IPS-15b (cell line): ENCODE results near the gene NT5C3B.
A peak's percentile ranks its signal among the peaks of the same experiment; 100 is the strongest.
"Not testable (repeated sequence)": the region's sequence is repeated elsewhere in the genome, so short reads cannot be mapped to it uniquely, and the experiment has no call there.

Experiments
- H3K27me3 ChIP-seq: one replicate; pipeline ENCODE4 v1.6.1; 2013; ENCODE audit warnings: low read length; ENCODE audit not compliant: control insufficient read depth, insufficient read depth
- H3K36me3 ChIP-seq: one replicate; pipeline ENCODE4 v1.6.1; 2013; ENCODE audit warnings: low read length; ENCODE audit not compliant: control insufficient read depth, insufficient read depth
- H3K4me1 ChIP-seq: one replicate; pipeline ENCODE4 v1.6.1; 2013; ENCODE audit warnings: mild to moderate bottlenecking, low read length; ENCODE audit not compliant: control insufficient read depth, insufficient read depth
- H3K4me3 ChIP-seq: one replicate; pipeline ENCODE4 v1.5.1; 2013; ENCODE audit warnings: low read depth, low read length
- H3K9ac ChIP-seq: one replicate; pipeline ENCODE4 v1.6.1; 2013; ENCODE audit warnings: low read depth, mild to moderate bottlenecking, low read length
- H3K9me3 ChIP-seq: one replicate; pipeline ENCODE4 v1.6.1; 2013; ENCODE audit warnings: mild to moderate bottlenecking, low read length; ENCODE audit not compliant: control insufficient read depth, insufficient read depth

Gene NT5C3B

DNA sequence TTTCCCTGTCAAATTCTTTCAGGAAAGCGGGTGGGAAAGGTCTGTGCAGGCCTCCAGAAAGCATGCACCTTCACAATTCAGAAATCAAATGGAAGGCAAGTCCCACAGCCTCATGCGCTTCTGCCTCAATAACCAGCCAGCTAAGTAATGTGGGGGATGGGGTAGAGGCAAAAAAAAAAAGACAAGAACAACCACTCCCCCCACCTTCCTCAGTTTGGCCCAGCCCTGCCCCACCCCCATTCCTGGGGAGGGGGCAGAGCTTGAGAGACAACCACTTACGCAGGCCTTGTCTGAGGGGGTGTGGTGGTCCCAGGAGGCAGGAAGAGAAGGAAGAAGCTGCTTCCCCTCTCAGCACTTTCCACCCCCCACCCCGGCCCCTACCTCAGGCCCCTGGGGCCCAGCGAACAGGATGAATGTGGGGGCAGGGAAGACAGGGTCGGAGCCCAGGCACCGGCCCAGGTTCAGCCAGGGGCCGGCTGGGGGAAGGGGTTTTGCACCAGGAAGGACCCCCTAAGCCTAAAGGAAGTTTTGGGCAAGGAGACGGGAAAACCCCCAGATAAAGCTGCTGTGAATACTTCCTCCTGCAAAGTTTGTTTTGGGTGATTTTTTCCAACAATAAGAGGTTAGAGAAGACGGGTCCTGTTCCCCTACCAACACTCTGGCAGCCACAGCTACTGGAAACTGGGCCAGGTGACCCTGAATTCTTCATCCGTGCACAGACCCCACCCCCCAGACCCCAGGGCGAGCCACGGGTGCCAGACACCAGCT is 50.8 kb downstream of the NT5C3B start:
- H3K27me3 ChIP-seq, result peaks cover 11% of the 10 kb centered on the region
- peaks cover 15% of the 10 kb centered on the region for H3K4me1 ChIP-seq
- no peaks in the 10 kb centered on the region for H3K9me3 ChIP-seq
- H3K9ac ChIP-seq, result peak overlapping the region; percentile 60
- no peaks in the 10 kb centered on the region for H3K36me3 ChIP-seq
- H3K4me3 ChIP-seq, result peak overlapping the region; percentile 67

DNA sequence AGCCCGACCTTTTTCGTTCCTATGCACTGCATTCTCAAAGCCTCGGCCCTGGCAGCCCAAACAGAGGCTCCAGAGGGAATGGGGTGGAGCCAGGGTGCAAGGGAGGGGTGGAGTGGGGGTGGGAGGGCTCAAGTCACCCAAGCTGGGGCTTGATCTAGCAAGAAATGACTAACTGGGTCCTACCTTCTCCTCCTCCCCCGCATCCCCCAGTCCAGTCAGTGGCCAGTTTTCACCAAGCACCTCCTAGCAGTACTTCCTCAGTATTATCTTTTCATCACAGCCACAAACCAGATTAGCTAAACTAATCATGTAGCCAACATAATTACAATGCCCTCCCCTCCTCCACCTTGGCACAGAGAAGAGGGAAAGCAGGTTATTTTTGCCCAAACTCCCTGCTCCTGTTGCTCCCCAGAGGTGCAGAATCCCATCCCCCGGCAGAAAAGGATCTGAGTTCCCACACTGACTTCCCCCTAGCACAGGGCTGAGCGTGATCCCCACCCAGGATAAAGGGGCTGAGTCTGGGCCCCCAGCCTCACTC is 51.8 kb downstream of the NT5C3B start:
- H3K4me1 ChIP-seq, result peaks cover 15% of the 10 kb centered on the region
- H3K4me3 ChIP-seq, result peak overlapping the region; percentile 53
- H3K9me3 ChIP-seq, result no peaks in the 10 kb centered on the region
- H3K9ac ChIP-seq, result peak overlapping the region; percentile 48
- H3K36me3 ChIP-seq, result no peaks in the 10 kb centered on the region
- peaks cover 5% of the 10 kb centered on the region for H3K27me3 ChIP-seq

DNA sequence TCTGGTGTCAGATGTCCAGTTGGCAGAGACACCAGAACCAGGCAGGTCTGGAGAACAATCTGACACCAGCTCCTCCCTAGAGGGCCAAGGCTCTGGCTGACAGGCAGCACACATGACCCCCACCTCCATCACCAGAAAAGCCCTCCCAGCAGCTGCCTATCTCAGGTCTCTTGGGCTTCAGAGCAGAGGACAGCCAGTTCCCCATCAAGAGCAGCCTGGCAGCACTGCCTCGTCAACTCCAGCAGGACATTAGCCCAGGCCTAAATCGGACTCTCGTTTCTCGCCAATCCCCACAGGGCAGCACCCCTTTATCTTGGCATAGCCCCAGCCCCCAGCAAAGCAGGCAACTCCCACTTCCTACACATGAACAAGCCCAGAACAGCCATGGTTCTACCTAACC is 53.9 kb downstream of the NT5C3B start:
- Histone ChIP-seq H3K4me1 (peaks cover 14% of the 10 kb centered on the region), H3K4me3 (no peak overlapping the region), H3K36me3 (no peaks in the 10 kb centered on the region), H3K9me3 (no peaks in the 10 kb centered on the region), H3K9ac (no peak overlapping the region), H3K27me3 (no peaks in the 10 kb centered on the region)

DNA sequence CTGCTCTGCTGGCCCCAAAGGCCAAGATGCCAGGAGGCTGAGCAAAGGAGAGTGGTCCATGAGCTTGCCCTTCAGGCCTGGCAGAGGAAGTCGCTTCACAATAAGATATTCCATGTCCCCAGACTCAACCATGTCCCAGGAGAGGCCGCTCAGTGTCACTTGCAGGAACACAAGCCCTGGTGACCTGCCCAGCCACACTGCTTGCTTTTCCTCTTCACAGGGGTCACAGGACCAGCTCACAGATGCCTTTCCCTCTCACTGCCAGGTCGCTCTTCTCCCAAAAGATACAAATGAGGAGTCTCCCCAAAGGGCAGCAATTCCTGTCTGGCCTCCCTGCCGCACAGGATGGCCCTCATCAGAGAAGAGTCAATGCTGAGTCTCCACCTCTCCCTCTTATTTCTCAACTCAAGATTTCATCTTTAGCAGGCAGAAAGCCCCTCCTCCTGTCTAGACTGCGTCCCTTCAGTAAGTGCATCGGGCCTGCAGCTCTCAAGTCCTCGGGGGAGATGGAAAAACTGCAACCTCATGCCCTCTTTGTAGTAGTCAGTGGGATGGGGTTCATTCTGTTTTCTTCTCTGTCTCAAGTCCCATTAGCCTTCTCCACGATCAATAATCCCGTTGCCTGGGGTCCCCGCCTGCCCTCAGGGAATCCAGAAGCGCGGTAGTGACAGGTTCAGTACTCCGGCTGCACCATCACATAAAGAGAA is 54.5 kb downstream of the NT5C3B start:
- Histone ChIP-seq H3K4me3 (no peak overlapping the region), H3K9ac (no peak overlapping the region), H3K27me3 (no peaks in the 10 kb centered on the region), H3K36me3 (no peaks in the 10 kb centered on the region), H3K4me1 (peaks cover 11% of the 10 kb centered on the region), H3K9me3 (no peaks in the 10 kb centered on the region)

DNA sequence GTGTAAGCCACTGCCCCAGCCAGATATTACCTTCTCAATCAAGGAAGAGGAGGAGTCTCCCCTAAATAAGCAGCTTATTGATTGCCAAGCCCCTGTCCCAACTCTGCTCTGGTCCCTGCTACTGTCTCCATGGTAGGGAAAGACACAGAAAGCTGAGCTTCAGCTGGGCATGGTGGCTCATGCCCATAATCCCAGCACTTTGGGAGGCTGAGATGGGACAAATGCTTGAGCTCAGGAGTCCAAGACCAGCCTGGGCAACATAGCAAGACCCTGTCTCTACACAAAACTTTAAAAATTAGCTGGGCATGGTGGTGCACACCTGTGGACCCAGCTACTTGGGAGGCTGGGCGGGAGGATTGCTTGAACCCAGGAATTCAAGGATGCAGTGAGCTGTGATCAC is 56.1 kb downstream of the NT5C3B start:
- no peak overlapping the region for H3K9ac ChIP-seq
- no peaks in the 10 kb centered on the region for H3K9me3 ChIP-seq
- no peak overlapping the region for H3K4me3 ChIP-seq
- H3K36me3 ChIP-seq, result no peaks in the 10 kb centered on the region
- H3K4me1 ChIP-seq, result peaks cover 11% of the 10 kb centered on the region
- H3K27me3 ChIP-seq, result no peaks in the 10 kb centered on the region

DNA sequence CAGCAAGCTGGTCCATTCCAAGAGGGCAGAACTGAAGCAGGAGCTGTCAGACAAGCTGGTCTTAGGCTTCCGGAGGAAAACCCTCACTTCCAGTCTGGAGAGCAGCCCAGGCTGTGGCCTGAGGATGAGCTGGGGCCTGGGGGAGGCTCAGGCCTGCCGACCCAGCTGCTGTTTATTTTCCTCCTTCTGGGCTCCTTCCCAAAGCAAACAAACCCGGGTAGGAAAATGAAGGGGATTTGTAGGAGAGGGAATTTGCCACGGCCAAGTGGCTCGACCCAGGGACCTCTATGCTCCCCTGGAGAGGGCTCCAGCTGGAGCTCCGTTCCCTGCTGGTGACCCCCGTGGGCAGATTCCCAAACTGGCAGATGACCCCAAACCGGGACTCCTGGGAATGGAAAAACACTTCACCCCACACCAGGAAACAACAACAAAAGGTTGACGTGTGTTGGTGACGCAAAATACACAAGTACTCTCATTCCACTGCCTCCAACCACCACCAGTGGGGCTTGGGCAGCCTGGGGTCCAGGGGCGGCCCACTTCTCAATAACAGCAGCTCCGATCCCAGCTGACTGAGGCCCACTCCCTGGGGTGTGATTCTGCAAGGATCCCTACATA is 58.4 kb downstream of the NT5C3B start:
- H3K36me3 ChIP-seq, result no peaks in the 10 kb centered on the region
- peaks cover 12% of the 10 kb centered on the region for H3K4me1 ChIP-seq
- H3K9me3 ChIP-seq, result no peaks in the 10 kb centered on the region
- H3K27me3 ChIP-seq, result no peaks in the 10 kb centered on the region
- no peak overlapping the region for H3K4me3 ChIP-seq
- peak overlapping the region; percentile 41 for H3K9ac ChIP-seq

DNA sequence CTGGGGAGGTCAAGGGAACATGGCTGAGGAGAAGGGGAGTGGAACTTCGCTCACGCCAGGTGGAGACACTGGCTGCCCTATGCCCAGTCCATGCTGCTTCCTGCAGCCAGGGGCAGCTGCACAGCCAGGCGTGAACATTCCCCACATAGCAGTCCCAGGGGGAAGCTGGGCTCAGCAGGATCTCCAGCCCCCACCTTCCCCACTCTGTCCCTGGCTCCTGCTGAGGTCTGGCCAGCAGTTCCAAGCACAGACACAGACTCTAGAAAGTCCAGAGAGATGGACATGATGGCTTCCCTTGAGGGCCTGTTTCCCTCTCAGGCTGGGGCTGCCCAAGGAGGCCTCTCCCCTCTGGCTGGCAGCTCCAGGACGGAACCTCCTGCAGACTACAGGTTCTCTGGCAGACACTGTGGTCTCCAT is 58.9 kb downstream of the NT5C3B start:
- peak overlapping the region; percentile 41 for H3K9ac ChIP-seq
- H3K36me3 ChIP-seq, result peaks cover 4% of the 10 kb centered on the region
- no peak overlapping the region for H3K4me3 ChIP-seq
- H3K27me3 ChIP-seq, result no peaks in the 10 kb centered on the region
- no peaks in the 10 kb centered on the region for H3K9me3 ChIP-seq
- peaks cover 17% of the 10 kb centered on the region for H3K4me1 ChIP-seq

DNA sequence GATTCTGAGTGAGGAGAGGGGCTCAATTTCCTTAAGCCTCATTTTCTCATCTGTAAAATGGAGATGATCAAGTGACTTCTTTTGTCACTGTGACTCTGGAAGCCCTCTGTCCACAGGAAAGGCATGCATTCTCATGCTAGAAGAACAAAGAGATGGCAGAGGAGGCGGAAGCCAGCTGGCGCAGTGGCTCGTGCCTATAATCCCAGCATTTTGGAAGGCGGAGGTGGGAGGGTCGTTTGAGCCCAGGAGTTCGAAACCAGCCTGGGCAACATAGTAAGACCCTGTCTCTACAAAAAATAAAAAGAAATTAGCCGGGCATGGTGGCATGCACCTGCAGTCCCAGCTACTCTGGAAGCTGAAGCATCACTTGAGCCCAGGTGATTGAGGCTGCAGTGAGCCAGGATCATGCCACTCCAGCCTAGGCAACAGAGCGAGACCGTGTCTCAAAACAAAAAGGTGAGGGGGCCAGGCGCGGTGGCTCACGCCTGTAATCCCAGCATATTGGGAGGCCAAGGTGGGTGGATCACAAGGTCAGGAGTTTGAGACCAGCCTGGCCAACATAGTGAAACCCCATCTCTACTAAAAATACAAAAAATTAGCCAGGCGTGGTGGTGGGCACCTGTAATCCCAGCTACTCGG is 59.7 kb downstream of the NT5C3B start:
- not testable (repeated sequence) for H3K9ac ChIP-seq, H3K36me3 ChIP-seq, H3K27me3 ChIP-seq, H3K9me3 ChIP-seq, H3K4me3 ChIP-seq
- H3K4me1 ChIP-seq, result peaks cover 16% of the 10 kb centered on the region

DNA sequence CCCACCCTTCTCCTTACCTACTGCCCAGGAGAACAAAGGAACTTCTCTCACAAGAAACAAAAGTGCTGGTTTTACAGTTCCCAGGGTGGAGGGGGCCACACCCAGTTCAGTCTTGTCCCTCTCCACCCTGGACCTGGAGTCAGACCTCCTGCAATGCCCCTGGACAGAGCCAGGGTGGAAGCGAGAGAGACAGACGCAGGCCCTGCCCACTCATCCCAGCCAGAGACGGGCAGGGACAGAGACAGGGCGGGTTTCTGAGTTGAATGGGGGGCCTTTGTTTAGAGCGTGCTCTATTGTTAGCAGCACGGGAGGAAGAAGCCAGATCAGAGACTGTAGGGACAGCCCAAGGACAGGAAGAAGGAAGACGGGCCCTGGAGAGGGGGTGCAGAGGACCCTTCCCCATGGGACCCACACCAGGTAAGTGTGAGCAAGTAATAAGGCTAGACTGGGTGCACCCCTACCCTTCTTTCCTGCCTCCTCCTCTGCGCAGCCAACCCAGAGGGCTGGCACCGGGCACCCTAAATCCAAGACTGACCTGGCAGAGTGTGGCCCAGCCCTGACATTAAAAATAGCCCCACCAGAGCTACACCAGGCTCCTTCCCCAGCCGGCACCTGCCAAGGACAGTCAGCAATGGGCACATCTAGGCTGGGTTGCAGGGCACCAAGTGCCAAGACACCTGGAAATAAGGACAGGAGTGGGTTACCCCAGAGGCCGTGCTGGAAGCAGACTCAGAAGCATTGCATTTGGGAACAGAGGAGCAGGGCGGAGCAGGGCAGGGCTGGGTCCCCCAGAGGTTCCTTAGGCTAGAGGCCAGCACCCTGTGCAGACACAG is 60.4 kb downstream of the NT5C3B start:
- Histone ChIP-seq H3K9me3 (no peaks in the 10 kb centered on the region), H3K4me1 (peaks cover 16% of the 10 kb centered on the region), H3K27me3 (no peaks in the 10 kb centered on the region), H3K4me3 (no peak overlapping the region), H3K36me3 (peaks cover 12% of the 10 kb centered on the region), H3K9ac (no peak overlapping the region)
